NCI-H128 (cell line): ENCODE data around the gene KRT78.

Experiments used
- DNase-seq: peaks from one replicate; lab custom pipeline; 2025; ENCODE audit not compliant: unreplicated experiment; lab: John Stamatoyannopoulos, UW

The KRT78 gene

GRCh38 chr12:52826611-52827498, 21.9 kb downstream of the KRT78 start:
- DNase-seq, result no peak

GRCh38 chr12:52825961-52826360, 22.8 kb downstream of the KRT78 start:
- DNase-seq, result no peak

GRCh38 chr12:52824741-52825410, 23.9 kb downstream of the KRT78 start:
- no peak for DNase-seq

- DNase-seq, result no peak
Measured at GRCh38 chr12:52823761-52824450, 24.9 kb downstream of the KRT78 start.

GRCh38 chr12:52822771-52823510, 25.9 kb downstream of the KRT78 start:
- no peak for DNase-seq

GRCh38 chr12:52821826-52822660, 26.8 kb downstream of the KRT78 start:
- no peak for DNase-seq

- no peak for DNase-seq
Measured at GRCh38 chr12:52821071-52821730, 27.6 kb downstream of the KRT78 start.

- no peak for DNase-seq
Measured at GRCh38 chr12:52820521-52820920, 28.3 kb downstream of the KRT78 start.

- DNase-seq, result no peak
Measured at GRCh38 chr12:52819731-52820510, 28.9 kb downstream of the KRT78 start.

- DNase-seq, result no peak
Measured at GRCh38 chr12:52818887-52819420, 29.8 kb downstream of the KRT78 start.

- no peak for DNase-seq
Measured at GRCh38 chr12:52818388-52818787, 30.4 kb downstream of the KRT78 start.

- no peak for DNase-seq
Measured at GRCh38 chr12:52817699-52818238, 31.0 kb downstream of the KRT78 start.

- no peak for DNase-seq
Measured at GRCh38 chr12:52817003-52817698, 31.6 kb downstream of the KRT78 start.

- DNase-seq, result no peak
Measured at GRCh38 chr12:52815676-52816588, 32.9 kb downstream of the KRT78 start.

GRCh38 chr12:52815161-52815560, 33.6 kb downstream of the KRT78 start:
- no peak for DNase-seq

GRCh38 chr12:52814710-52815155, 34.1 kb downstream of the KRT78 start:
- no peak for DNase-seq
